Peyer's patch (tissue), 4 donors: ENCODE measurements around the gene SLC25A11.

Experiments
- POLR2A ChIP-seq, 2 donors: fragments of 450-650 bp; IDR thresholded peaks; one replicate each; pipeline ENCODE4 v1.5.1; 2017; ENCODE audit warnings: antibody characterized with exemption in 2 of 2, mild to moderate bottlenecking in 2 of 2, moderate library complexity in 2 of 2
- TF ChIP-seq, protein P1 (sequence below), 6 experiments: fragments of 450-650 bp in 4 of 6; fragments of 200-600 bp in 2 of 6; sonication (generic) in 1 of 6; IDR thresholded peaks; one replicate each; pipeline ENCODE4 v1.5.1; 2017 to 2019; ENCODE audit warnings: antibody characterized with exemption in 6 of 6, mild to moderate bottlenecking in 3 of 6, moderate library complexity in 1 of 6

DNA sequence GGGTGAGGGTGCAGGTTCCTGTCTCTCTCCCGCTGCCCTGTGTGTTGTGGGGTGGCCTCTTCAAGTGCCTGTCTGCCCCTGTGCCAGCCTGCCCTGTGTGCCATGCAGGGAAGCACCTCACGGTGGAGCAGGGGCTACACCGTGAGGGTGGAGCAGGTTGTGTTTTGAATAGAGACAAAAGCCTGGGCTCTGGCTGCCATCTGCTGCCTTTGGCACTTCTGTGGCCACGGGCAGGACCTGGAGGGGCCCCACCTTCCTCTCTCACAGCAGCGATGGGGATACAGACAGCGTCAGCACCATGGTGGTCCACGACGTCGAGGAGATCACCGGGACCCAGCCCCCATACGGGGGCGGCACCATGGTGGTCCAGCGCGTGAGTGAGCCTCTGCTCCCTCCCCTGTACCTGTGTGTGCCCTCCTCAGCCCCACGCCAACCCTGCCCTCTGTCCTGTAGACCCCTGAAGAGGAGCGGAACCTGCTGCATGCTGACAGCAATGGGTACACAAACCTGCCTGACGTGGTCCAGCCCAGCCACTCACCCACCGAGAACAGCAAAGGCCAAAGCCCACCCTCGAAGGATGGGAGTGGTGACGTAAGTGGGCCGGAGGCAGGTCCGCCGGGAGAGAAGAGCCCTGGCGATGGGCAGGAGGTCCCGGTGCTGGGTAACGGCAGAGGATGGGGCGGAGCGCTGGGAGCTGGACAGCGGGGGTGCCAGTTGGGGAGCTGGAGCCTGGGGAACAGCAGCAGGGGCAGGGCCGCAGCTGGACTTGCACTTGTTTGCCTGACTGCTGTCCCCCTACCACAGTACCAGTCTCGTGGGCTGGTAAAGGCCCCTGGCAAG is 45.9 kb downstream of the SLC25A11 start:
- TF ChIP-seq, protein P1, sequence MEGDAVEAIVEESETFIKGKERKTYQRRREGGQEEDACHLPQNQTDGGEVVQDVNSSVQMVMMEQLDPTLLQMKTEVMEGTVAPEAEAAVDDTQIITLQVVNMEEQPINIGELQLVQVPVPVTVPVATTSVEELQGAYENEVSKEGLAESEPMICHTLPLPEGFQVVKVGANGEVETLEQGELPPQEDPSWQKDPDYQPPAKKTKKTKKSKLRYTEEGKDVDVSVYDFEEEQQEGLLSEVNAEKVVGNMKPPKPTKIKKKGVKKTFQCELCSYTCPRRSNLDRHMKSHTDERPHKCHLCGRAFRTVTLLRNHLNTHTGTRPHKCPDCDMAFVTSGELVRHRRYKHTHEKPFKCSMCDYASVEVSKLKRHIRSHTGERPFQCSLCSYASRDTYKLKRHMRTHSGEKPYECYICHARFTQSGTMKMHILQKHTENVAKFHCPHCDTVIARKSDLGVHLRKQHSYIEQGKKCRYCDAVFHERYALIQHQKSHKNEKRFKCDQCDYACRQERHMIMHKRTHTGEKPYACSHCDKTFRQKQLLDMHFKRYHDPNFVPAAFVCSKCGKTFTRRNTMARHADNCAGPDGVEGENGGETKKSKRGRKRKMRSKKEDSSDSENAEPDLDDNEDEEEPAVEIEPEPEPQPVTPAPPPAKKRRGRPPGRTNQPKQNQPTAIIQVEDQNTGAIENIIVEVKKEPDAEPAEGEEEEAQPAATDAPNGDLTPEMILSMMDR (IDR thresholded peaks at IDR 0.05), result no peak
- no peak for TF ChIP-seq POLR2A (IDR thresholded peaks at IDR 0.05)
